Measurements from ENCODE around the gene ST6GALNAC6.

ST6GALNAC6 gene

GRCh38 chr9:127916720-127917581 is 17.5 kb upstream of the ST6GALNAC6 start, which contains the start of gene ST6GALNAC4:
TSS of gene ST6GALNAC4 (minus strand) at chr9:127917041. CDS start at chr9:127916419, 622 bp downstream.
- peak; percentile 86 to 91 for DNase-seq (ENCODE audit: low read depth in 2 of 2)

- DNase-seq (ENCODE audit: low read depth in 2 of 2): no peak
Measured at GRCh38 chr9:127915801-127916719, 16.7 kb upstream of the ST6GALNAC6 start.

- DNase-seq (ENCODE audit: low read depth in 2 of 2): no peak
Measured at GRCh38 chr9:127915325-127915752, 15.9 kb upstream of the ST6GALNAC6 start.

GRCh38 chr9:127913682-127914081 is 14.3 kb upstream of the ST6GALNAC6 start:
- DNase-seq (ENCODE audit: low read depth in 2 of 2): no peak

DNA sequence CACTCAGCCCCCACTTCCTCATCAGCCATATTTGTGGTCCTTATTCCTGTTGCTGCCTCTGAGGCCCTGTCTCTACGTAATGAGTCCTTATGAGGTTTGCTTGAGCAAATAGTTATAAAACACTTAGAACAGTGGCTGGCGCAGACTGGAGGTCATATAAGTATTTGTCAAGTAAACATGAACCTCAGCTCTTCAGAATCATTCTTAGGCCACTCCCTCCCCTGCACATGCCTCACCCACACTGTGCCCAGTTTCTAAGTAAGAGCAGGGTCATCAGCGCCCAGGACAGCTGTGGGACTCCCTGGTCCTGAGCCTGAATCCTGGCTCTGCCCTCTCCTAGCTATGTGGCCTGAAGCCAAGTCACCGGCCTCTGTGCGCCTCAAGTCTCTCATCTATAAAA is 13.5 kb upstream of the ST6GALNAC6 start:
- DNase-seq (ENCODE audit: low read depth in 2 of 2): no peak

- no peak for DNase-seq (ENCODE audit: low read depth in 2 of 2)
Measured at GRCh38 chr9:127912296-127912695, 12.9 kb upstream of the ST6GALNAC6 start.

- DNase-seq (ENCODE audit: low read depth in 2 of 2): no peak
Measured at GRCh38 chr9:127910613-127911205, 11.3 kb upstream of the ST6GALNAC6 start.

DNA sequence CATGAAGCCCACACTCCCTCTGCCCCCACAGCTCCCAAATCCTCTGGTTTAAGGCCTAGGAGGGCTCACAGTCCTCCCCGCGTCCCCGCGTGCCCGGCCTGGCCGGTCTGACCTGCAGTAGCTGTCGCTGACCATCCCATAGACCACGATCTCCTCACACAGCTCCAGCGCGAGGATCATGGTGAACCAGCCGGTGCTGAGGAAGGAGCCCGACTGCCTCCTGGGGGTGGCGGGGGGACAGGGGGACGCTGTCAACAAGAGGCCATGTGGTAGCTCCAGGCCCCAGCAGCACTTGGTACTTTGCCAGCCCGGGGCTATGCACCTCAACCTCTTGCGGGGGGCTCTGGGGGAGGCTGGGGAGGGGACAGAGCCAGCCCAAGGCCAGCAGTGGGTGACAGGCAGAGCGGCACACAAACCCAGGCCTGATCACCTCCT is 10.5 kb upstream of the ST6GALNAC6 start:
- DNase-seq (ENCODE audit: low read depth in 2 of 2): no peak

- DNase-seq (ENCODE audit: low read depth in 2 of 2): no peak
Measured at GRCh38 chr9:127908660-127908926, 9.2 kb upstream of the ST6GALNAC6 start.

DNA sequence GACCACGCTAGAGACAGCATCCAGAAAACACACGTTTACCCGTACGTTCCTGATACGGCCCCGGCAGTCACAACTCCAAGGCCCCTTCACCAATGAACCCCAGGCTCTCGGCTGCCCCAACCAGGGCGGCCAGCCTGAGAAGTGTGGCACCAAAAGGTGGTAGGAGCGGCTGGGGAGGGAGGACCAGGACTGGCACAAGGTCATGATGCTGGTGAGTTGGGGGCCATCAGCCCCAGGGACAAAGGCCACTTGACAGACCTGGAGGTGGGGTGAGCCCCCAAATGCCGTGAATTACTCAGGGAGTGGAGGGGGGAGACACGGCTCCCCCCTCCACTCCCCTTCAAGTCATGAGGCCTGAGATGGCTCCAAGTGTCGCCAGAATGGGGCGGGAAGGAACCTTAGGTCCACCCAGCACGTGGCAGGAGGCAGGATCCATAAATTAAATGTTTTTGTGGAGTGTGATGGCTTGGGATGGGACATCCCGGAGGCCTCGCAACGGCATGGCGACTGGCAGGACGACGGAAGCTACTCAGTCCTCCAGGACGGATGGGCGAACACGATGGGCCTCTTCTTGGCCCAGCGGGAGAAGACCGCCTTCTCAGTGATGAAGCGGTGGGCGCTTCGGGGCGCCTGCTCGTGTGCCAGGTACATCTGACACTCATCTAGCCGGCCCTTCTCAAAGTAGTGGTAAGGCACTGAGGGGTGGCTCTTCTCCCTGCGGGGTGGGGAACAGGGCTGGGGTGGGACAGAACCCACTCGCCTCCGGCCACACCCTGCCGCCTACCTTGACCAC is 8.7 kb upstream of the ST6GALNAC6 start:
- DNase-seq (ENCODE audit: low read depth in 2 of 2): no peak

DNA sequence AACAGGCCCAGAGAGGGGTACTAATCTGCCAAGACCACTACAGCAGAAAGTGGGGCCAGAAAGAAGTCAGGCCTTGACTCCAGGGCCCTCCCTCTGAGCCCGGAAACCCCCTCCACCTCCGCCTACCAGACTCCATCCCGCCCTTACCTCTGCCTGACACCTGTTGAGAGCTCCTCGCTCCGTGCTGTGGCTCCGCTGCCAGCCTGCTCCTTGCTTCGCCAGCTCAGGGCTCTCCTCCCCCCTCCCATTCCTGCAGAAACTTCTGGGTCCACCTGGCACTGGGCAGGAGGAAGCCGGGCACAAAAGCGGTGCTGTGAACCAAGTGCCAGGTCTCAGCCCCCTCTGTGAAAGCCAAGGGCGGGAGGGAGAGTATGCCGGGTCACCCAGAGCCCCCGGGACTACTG is 6.4 kb upstream of the ST6GALNAC6 start:
- DNase-seq (ENCODE audit: low read depth in 2 of 2): no peak

GRCh38 chr9:127905004-127905728 is 5.8 kb upstream of the ST6GALNAC6 start:
- peak in 1 of 2 donors; percentile 37 for DNase-seq (ENCODE audit: low read depth in 2 of 2)

GRCh38 chr9:127904561-127905003 is 5.2 kb upstream of the ST6GALNAC6 start:
- DNase-seq (ENCODE audit: low read depth in 2 of 2): no peak

DNA sequence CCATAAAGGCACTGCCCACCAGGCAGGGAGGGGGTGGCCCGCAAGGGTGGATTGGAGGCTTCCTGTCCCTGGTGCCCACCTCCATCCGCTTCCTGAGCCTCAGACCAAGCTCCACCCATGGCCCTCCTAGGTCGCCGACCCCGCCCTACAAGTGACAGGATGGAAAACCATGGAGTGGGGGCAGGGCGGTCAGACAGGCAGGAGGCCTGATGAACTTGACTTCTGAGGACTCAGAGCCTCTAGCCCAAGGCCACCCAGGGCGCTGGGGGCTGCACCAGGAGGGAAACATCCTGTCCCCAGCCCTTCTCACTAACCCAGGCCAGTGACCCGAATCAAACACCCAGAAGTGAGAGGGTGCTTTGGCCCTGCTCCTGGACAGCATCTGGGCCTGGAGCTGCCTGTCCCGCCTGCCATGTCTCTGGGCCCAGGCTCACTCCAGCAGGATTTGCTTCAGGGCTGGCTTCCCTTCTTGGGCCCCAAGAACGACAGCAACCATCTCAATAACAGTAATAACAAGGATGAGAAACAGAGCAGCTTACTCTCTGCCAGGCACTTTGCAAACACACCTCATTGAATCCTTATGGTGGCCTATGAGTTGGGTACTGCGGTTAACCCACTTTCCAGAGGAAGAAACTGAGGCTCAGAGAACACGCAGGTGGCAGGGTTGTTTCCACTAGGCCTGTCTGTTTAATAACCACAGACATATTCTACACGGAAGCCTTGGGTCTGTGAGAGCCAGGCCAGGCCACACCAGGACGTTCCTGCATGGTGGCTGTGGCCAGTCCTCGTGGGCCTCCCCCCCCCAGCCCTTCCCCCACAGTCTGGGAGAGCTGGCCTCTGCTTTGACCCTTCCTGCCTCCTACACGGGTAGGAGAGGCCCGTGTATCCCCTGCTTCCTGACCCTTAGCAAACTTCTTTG is 4.4 kb upstream of the ST6GALNAC6 start:
- DNase-seq (ENCODE audit: low read depth in 2 of 2): peak in 1 of 2 donors; percentile 49

DNA sequence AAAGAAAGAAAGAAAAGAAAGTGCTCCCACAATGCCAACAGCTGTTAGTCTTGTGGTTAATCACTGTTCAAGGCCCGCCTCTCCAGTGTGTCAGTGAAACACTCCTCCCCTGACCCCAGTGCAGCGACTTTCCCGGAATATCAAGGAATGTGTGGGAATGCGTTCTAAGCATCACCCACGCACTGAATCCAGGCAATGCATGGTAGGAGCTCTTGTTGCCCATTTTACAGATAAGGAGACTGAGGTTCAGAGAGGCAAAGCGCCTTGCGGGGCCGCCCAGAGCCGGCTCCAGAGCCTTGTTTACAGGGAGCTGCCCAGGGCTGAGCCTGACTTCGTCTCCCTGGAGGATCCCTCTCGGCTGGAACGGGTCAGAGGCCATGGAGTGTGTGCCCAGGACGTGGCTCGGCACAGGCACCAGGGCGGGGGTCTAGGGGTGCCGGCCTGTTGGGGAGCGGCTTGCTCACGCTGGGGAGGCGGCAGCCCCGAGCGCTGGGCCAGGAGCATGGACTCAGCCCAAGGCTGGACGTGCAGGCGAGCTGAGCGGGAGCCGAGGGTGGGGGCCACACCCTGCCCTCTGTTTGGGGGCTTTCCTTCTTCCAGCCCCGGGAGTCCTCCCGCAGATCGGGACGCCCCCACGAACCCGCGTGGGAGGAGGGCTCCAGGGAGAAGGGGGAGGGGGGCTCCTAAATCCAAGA is 823 bp downstream of the ST6GALNAC6 start:
- no peak for DNase-seq (ENCODE audit: low read depth in 2 of 2)

DNA sequence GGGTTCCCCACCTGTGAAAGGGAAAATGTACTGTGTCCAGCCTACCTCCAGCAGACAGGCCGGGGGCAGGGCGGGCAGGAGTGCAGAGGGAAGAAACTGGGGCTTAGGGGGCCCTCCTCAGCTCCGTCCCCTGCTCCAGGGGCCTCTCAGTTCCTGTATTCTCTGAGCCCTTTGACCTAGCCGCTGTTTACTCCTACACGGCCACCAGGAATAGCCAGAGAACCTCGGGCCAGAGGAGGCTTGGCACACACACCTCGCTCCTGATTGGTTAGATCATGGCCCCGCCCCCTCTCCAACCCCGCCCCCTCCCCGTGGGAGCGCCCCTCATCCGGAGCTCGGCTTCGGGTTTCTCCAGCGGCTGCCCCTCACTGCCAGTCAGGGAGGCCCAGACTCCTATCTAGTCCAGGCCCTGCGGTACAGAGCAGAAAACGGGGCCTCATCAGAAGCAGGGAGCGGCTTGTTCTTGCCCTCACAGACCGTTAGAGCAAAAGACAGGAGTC is 2.2 kb downstream of the ST6GALNAC6 start:
- no peak for DNase-seq (ENCODE audit: low read depth in 2 of 2)

DNA sequence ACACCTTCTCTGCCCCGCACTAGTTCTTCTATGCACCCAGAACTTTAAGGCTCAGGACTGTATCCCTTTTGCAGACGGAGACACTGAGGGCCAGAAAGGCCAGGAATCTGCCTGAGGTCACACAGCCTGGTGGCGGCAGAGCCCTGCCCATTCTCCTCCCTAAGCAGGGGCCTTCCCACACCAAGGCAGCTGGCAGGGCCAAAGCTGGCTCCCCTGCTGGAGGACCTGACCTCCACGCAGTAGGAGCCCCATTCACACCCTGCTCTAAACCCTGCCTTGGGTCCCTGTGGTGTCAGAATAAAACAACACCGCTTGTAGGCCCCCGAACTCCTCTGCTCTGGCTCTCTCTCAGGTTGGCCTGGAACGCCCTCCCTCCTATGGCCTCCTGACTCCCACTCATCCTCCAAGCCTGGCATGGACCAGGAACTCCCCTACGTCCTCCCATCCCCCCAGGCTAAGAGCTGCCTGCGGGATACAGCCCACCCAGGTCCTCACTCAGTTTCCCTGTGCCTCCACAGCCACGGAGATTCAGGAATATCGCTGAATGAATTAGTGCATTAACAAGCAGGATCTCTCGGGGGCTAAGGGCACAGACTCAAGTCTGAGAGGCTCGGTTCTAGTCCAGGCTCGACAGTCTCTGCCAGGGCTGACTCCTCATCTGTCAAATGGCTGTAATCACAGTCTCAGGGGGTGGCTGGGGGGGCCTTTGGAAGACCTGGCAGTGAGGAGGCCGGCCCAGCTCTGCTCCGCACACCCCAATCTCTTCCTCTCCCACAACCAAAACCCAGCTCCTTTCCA is 2.8 kb downstream of the ST6GALNAC6 start:
- DNase-seq (ENCODE audit: low read depth in 2 of 2): no peak

- no peak for DNase-seq (ENCODE audit: low read depth in 2 of 2)
Measured at GRCh38 chr9:127895811-127896210, 3.6 kb downstream of the ST6GALNAC6 start.

Data from activated CD8-positive, alpha-beta memory T cell treated with anti-CD3 and anti-CD28 coated beads for 4 hours (primary cell).